ENCODE data around the gene HECA. TPM values are rescaled to one million over a fixed set of nuclear protein-coding genes. Genes with fewer than 3 reads are reported as not detected.
"Not testable (repeated sequence)": the region's sequence is repeated elsewhere in the genome, so short reads cannot be mapped to it uniquely, and the experiment has no call there.

Gene HECA
- total RNA-seq, 1 donor from 2014 or later = 38.3 TPM

- POLR2A ChIA-PET = no interaction called here
These were observed 66.5 kb downstream of the HECA start for GRCh38 chr6:139201378-139201777.

GRCh38 chr6:139204978-139205377, 70.1 kb downstream of the HECA start:
- H3K36me3 Mint-ChIP-seq (ENCODE audit: low read depth) = peaks cover 7% of the 10 kb centered on the region
- intact Hi-C loops (cut with micrococcal nuclease) = no loop called here
- ChIA-PET CTCF (interaction anchor here (0.7 kb wide), 1 partner anchor 14 kb away, joined by 4 read pairs; no protein-coding TSS in a partner anchor), POLR2A (no interaction called here)
- ATAC-seq (ENCODE audit: low read depth) (no peak), DNase-seq (no peak)
- no peaks in the 10 kb centered on the region for H3K4me1 Mint-ChIP-seq
- TF ChIP-seq, protein P1, sequence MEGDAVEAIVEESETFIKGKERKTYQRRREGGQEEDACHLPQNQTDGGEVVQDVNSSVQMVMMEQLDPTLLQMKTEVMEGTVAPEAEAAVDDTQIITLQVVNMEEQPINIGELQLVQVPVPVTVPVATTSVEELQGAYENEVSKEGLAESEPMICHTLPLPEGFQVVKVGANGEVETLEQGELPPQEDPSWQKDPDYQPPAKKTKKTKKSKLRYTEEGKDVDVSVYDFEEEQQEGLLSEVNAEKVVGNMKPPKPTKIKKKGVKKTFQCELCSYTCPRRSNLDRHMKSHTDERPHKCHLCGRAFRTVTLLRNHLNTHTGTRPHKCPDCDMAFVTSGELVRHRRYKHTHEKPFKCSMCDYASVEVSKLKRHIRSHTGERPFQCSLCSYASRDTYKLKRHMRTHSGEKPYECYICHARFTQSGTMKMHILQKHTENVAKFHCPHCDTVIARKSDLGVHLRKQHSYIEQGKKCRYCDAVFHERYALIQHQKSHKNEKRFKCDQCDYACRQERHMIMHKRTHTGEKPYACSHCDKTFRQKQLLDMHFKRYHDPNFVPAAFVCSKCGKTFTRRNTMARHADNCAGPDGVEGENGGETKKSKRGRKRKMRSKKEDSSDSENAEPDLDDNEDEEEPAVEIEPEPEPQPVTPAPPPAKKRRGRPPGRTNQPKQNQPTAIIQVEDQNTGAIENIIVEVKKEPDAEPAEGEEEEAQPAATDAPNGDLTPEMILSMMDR (IDR thresholded peaks at IDR 0.05) = no peak
- H3K27ac Mint-ChIP-seq = no peak overlapping the region
- H3K9me3 Mint-ChIP-seq = peaks cover 23% of the 10 kb centered on the region
- H3K4me3 Mint-ChIP-seq = no peak overlapping the region
- H3K27me3 Mint-ChIP-seq = no peaks in the 10 kb centered on the region

More at GRCh38 chr6:139201378-139201777, 66.5 kb downstream of the HECA start:
- peaks cover 4% of the 10 kb centered on the region for H3K9me3 Mint-ChIP-seq
- no peak overlapping the region for H3K4me3 Mint-ChIP-seq
- TF ChIP-seq, protein P1 (IDR thresholded peaks at IDR 0.05) = no peak
- DNase-seq (no peak), ATAC-seq (ENCODE audit: low read depth) (no peak)
- no peaks in the 10 kb centered on the region for H3K27me3 Mint-ChIP-seq
- no peaks in the 10 kb centered on the region for H3K4me1 Mint-ChIP-seq
- intact Hi-C loops (cut with micrococcal nuclease) = no loop called here
- peaks cover 2% of the 10 kb centered on the region for H3K36me3 Mint-ChIP-seq (ENCODE audit: low read depth)
- CTCF ChIA-PET = no interaction called here
- no peak overlapping the region for H3K27ac Mint-ChIP-seq

DNA sequence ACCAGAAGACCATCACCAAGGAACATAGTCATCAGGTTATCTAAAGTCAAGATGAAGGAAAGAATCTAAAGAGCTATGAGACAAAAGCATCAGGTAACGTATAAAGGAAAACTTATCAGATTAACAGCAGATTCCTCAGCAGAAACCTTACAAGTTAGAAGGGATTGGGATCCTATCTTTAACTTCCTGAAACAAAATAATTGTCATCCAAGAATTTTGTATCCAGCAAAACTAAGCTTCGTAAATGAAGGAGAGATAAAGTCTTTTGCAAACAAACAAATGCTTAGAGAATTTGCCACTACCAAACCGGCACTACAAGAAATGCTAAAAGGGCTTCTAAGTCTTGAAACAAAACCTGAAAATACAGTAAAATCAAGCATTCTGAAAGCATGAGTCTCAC, 71.0 kb downstream of the HECA start:
- Mint-ChIP-seq H3K27me3 (no peaks in the 10 kb centered on the region), H3K4me1 (no peaks in the 10 kb centered on the region), H3K36me3 (ENCODE audit: low read depth) (peaks cover 7% of the 10 kb centered on the region), H3K27ac (no peak overlapping the region), H3K4me3 (no peak overlapping the region), H3K9me3 (peaks cover 23% of the 10 kb centered on the region)
- intact Hi-C loops (cut with micrococcal nuclease) = no loop called here
- ChIA-PET POLR2A (no interaction called here), CTCF (interaction anchor here (1.3 kb wide), 1 partner anchor 13 kb away, joined by 4 read pairs; no protein-coding TSS in a partner anchor)
- TF ChIP-seq, protein P1 (IDR thresholded peaks at IDR 0.05) = no peak
- ATAC-seq (ENCODE audit: low read depth) (no peak), DNase-seq (no peak)

DNA sequence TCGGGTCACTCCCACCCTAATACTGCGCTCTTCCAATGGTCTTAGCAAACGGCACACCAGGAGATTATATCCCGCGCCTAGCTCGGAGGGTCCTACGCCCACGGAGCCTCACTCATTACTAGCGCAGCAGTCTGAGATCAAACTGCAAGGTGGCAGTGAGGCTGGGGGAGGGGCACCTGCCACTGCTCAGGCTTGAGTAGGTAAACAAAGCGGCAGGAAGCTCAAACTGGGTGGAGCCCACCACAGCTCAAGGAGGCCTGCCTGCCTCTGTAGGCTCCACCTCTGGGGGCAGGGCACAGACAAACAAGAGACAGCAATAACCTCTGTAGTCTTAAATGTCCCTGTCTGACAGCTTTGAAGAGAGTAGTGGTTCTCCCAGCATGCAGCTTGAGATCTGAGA, 75.9 kb downstream of the HECA start:
- H3K27ac Mint-ChIP-seq; H3K4me3 Mint-ChIP-seq; H3K36me3 Mint-ChIP-seq (ENCODE audit: low read depth); H3K4me1 Mint-ChIP-seq; DNase-seq; CTCF ChIA-PET; ATAC-seq (ENCODE audit: low read depth); H3K27me3 Mint-ChIP-seq; POLR2A ChIA-PET; intact Hi-C loops (cut with micrococcal nuclease): not testable (repeated sequence)
- peaks cover 26% of the 10 kb centered on the region for H3K9me3 Mint-ChIP-seq

- POLR2A ChIA-PET; CTCF ChIA-PET; DNase-seq; intact Hi-C loops (cut with micrococcal nuclease); H3K36me3 Mint-ChIP-seq (ENCODE audit: low read depth); H3K27ac Mint-ChIP-seq; H3K27me3 Mint-ChIP-seq; H3K4me3 Mint-ChIP-seq; ATAC-seq (ENCODE audit: low read depth); H3K4me1 Mint-ChIP-seq: not testable (repeated sequence)
- peaks cover 21% of the 10 kb centered on the region for H3K9me3 Mint-ChIP-seq
These were observed 77.6 kb downstream of the HECA start for GRCh38 chr6:139212460-139212859.

- ATAC-seq (ENCODE audit: low read depth) (peak; percentile 100), DNase-seq (peak; percentile 52)
- H3K4me1 Mint-ChIP-seq = peaks cover 12% of the 10 kb centered on the region
- H3K4me3 Mint-ChIP-seq = peak overlapping the region; percentile 24
- intact Hi-C loops (cut with micrococcal nuclease) = loop anchor here (1.0 to 5.0 kb wide), 11 partner anchors 31 to 1102 kb away; partner anchors contain the start of gene TXLNB
- ChIA-PET POLR2A (interaction anchor here (0.6 to 2.6 kb wide), 11 partner anchors 31 to 1131 kb away, joined by 3 to 13 read pairs (median 4); partner anchors contain the start of gene CITED2), CTCF (interaction anchor here (0.6 to 6.5 kb wide), 49 partner anchors 10 to 704 kb away, joined by 3 to 220 read pairs (median 4); partner anchors contain the start of genes CITED2 and TXLNB)
- H3K36me3 Mint-ChIP-seq (ENCODE audit: low read depth) = no peaks in the 10 kb centered on the region
- H3K27ac Mint-ChIP-seq = peak overlapping the region; percentile 73
- TF ChIP-seq, protein P1 (IDR thresholded peaks at IDR 0.05) = no peak
- H3K27me3 Mint-ChIP-seq = no peaks in the 10 kb centered on the region
- peaks cover 2% of the 10 kb centered on the region for H3K9me3 Mint-ChIP-seq
These were observed 84.4 kb downstream of the HECA start for GRCh38 chr6:139219271-139219729.
